HepG2 (cell line): ENCODE measurements around the gene PRRT1B.

Source experiments
- ARNT ChIP-seq: fragments of 450-650 bp; IDR thresholded peaks from 2 replicates; pipeline ENCODE4 v1.6.1; 2017
- DRAP1 ChIP-seq: IDR thresholded peaks from 2 replicates; pipeline ENCODE4 v1.6.1; 2016; ENCODE audit warnings: missing genetic modification reagents, missing compliant biosample characterization
- KLF9 ChIP-seq: IDR thresholded peaks from 2 replicates; pipeline ENCODE4 v1.6.1; 2016; ENCODE audit warnings: low read depth

- TF ChIP-seq KLF9 (CRISPR knock-in tag) (no peak), DRAP1 (CRISPR knock-in tag) (no peak), ARNT (no peak)
Observed at GRCh38 chr9:131511416-131511815, 33.9 kb upstream of the PRRT1B start.
